ENCODE results near the gene CLK3. TPM values are rescaled to one million over a fixed set of nuclear protein-coding genes. Genes with fewer than 3 reads are reported as not detected.
"Not testable (repeated sequence)": the region's sequence is repeated elsewhere in the genome, so short reads cannot be mapped to it uniquely, and the experiment has no call there.

The CLK3 gene
- total RNA-seq, 1 donor from 2014 or later = 51.4 TPM

DNA sequence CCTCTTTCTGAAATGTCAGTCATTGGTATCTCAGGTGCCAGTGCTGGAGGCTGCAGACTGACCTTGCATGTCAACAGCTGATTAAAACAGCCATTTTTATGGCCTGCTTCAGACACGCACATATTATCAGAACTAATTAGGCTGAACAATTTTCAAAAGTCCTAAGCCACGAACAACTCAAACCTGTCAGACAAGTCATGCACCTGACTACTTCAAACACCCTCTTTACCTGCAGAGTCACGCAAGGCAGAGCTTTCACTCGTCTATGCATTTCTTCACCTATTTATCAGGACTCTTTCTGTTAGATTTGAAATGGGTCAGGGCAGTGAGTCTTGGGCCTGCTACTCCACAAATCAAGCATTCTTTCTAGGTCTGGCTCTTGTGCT, 26.7 kb downstream of the CLK3 start:
- no peak for DNase-seq (ENCODE audit: low spot score)

DNA sequence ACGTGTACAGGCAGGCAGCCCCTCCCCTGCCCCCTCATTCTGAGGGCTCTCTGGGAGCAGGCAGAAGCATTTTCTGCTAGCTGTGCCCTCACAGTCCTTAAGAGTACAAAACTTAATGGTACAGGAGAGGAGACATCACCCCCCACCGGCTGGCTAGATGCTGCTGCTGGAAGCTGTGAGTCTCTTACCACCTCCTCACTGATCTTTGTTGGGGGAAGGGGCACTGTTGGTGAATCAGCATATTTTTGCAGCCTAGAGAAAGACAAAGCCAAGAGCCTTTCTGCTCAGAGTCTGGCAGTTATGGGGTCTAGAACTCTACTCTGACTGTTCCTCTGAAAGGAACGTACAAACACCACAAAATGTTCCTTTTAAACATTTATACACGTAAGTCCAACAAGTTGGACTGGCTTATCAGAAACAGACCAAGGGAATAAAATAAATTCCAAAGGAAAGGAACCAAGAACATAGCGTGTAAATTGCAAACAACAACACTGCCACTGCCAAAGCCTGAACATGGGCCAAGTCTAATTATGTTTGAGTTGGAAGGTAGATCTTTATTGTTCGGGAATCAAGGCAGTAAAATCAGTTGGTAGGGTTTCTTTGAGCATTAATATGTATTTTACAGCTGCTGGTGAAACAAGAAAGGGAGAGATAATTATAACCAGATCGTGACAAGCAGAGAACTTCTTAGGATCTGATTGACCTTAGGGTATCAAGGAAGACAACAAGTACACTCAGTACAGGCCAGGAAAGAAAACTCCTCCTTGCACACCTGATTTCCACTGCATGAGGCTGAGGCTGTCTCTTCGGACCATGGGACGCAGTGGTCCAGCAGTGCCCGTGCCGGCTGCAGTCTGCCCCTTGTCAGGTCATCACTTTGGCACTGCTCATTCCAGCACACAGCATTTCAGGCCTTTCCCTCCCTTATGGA, 27.4 kb downstream of the CLK3 start:
- DNase-seq (ENCODE audit: low spot score) = no peak

DNA sequence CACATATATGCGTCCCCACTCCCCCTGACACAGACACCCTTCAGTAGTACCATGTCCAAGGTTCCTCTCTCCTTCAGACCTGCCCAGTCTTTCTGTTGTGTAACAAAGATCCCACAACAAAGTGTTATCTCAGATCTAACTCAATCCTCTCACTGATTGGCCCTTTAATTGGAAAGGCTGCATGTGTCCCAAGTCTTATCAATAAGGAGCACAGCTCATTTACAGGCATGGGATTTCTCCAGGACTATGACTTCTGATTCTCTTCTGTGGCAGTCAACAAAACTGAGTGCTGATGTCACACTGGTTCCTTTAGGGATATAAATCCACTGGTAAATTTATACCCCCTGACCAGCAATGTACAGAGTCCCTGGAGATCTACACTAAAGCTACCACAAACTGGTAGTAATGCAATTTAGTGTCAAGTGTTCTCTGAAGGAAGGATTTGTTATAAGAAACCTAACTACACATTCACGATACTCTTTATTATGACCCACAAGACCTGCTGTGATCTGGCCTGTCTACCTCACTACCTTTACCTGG, 28.1 kb downstream of the CLK3 start:
- DNase-seq (ENCODE audit: low spot score) = no peak

DNA sequence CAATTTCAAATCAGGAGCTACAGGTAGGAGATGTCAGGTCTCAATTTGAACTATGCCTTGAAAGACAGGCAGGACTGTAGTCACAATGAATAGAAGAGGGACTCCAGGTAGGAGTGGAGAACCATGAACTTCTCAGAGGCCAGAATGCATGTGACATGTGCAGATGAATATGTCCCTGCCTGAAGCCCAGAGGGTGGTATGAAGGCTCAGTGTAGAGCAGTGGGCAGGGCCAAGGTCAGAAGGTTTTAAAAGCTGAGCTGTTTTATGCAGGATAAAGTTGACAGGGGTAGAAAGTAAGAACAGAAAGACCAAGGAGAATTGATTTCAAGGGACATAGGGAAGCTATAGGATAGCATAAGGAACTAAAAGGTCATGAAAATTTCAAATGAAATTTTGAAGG, 30.8 kb downstream of the CLK3 start:
- DNase-seq (ENCODE audit: low spot score) = no peak

DNA sequence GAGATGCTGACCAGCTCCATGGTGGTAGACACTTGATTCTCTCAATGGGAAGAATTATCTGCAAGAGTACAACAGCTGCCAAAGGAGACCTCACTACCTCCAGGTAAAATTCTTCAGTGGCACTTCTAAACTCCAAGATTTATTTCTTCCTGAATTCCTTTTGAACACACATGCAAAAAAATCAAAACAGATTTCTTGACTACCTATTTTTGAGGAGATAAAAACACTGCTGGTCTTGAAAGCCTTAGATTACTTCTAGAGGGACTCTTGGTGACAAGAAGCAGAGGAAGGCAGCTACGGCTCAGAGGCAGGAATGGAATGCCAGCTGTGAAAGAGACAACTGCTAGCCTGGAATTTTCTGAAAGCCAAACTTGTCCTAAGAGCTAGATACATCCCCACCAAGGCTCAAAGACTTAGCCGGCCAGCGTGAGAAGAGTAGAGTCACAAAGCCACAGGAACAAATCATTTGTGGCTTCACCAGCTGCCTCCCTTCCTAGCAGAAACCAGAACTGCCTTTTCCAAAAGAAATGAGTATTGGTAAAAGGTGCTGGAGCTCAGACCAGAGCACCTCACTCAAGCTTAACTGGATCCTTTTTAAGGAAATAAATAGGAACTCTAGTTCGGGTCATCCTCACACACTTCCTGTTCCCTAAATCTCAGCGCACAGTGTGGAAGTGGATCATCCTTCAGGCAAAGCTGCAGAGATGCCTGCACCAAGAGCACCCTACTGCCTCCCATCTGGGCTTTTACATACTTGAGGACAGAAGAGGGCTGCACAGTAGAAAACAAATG, 32.6 kb downstream of the CLK3 start:
- DNase-seq (ENCODE audit: low spot score) = no peak

DNA sequence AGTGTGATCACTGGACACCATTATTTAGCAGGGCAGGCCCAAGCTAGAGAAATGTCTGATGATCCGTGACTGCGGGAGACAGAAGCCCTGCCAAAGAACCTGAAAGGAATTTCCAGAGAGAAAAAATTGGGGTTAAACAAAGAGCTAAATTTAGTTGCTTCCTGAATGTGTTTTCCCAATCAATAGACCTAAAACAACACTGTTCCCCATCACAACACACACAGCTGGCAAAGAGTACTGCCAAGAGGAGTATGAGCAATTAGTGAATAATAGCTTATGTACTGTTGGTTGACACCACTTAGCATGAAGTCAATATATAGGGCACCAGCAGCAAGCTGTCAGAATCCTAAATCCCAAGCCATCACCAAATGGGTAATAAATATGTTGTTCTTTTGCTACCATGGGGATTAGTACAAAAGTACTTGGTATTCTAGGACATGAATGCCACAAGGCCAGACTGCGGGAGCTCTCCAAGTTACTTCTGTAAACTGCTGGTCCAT, 35.7 kb downstream of the CLK3 start:
- DNase-seq (ENCODE audit: low spot score) = no peak

DNA sequence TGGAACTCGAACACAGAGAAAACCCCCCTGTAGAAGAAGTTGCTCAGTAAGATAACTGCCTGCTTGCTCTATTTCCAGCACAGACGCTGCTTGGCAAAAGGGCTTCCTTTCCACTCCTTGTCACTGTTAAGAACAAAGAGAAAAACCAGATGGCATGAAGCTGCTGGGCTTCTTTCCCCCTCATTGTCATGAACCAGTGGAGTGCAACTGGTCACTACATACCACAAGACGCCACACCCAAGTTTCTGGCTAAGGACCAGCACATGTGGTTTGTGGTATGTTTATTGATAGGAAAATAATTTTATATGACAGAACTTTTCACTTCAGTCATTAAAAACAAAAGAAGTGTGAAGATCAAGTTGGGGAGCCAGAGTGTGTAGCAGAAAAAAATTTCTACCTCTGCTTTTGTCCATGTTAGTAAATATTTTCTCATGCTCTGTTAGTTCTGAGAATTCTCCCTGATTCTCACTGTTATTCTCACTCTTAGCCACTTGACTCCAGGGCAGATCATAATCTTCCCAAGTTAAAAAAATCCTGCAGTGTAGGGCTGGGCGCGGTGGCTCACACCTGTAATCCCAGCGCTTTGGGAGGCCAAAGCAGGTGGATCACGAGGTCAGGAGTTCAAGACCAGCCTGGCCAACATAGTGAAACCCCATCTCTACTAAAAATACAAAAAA, 37.9 kb downstream of the CLK3 start:
- DNase-seq (ENCODE audit: low spot score) = no peak

DNA sequence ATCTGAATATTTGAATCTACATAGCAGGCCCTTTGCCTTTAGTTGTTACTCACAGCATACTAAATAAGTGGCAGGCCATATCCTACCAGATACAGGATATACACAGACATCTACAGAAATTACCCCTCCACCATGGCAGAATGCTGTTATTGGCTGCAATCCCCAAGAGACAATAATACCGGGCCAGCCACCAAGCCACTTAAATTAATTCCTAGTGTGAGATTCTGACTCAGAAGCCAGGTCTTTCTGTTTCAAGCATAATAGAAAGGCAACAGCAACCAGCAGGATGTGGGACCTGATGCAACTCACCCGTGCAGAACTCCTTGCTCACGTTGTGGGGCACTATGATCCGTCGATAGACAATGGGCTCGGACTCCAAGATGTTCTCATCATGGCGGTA, 39.8 kb downstream of the CLK3 start:
- DNase-seq (ENCODE audit: low spot score) = no peak

DNA sequence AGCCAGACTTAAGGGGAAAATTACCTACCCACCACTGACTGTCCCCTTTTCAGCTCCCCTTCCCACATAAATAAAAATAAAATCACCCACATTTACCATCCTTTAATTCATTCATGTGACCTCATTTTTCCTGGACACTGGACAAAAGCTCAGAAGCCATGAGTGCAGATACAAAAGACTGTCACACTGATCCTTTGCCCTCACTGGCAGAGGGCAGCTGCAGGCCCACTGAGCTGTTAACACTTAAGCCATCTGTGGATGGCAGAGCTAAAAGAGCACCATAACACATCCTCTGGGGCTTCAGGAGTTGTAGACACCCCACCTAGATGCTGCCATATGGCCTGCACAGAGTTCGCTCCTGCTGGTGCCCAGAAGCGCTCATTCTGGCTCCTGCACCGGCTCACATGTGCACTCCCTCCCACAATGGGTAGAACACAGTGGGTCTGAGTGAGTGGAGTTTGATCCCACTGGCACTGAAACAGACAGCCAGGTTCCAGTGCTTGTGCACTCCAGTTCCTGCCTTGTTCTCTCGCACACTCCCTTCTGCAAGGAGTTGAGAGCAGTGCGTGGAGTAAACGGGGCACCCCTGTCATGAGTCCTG, 41.4 kb downstream of the CLK3 start:
- DNase-seq (ENCODE audit: low spot score) = no peak

DNA sequence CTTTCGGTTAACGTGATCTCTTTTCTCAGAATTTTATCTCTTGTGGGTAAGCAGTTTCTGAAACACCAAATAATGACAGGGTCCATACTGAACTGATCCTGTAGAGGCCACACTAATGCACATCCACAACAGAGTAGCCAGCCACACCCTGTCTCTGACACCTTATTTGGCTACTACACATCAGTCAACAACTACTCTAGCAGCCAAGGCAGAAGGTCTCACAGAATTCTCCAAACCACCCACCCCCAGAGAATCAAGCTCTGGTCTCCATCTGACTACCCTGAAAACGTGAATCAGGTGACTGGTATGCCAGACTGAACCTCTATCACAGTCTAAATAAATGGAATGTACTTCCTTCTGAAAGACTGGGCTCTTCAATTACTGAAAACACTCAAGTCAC, 42.2 kb downstream of the CLK3 start:
- no peak for DNase-seq (ENCODE audit: low spot score)

DNA sequence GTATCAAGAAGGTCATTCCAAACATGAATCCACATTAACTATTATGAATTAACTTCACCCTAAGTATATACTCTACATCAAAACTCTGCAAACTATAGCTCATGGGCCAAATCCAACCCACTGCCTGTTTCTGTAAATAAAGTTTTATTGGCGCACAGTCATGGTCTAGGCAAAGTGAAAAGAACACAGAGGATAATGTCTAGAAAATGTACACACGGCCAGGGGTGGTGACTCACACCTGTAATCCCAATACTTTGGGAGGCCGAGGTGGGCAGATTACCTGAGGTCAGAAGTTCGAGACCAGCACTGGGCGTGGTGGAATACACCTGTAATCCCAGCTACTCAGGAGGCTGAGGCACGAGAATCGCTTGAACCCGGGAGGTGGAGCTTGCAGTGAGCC, 45.6 kb downstream of the CLK3 start:
- DNase-seq (ENCODE audit: low spot score) = not testable (repeated sequence)

DNA sequence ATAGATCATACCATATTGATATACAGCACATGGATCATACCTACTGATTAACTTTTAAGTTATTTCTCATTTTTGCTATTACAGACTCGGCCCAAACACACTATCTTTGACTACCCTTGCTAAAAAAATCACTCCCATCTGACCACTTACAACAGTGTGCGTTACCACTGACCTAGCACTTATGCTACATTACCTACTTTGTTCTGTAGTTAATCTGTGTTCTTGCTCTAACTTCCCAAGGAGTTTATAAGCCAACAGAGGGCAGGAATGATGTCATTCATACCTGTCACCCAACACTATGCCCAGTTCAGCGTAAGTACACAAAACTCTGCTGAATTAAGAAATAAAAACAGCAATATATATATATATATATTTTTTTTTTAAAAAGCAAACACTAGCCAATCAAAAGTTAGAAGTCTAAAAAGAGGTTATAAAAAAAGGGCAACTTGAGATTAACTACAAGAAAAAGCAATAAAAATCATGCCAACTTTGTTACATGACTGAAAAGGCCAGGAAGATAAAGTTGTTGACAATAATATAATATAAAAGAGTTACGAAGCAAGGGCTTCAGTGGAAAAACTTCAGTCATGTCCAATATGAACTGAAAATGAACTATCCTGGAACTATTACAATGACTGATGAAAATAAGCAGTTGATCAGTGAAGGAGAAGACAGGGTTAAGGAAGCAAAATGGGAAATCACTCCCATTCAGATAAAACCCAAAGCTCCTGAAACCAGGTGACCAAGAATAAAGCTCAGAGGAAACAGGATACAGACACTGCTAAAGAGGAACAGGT, 46.6 kb downstream of the CLK3 start:
- no peak for DNase-seq (ENCODE audit: low spot score)

DNA sequence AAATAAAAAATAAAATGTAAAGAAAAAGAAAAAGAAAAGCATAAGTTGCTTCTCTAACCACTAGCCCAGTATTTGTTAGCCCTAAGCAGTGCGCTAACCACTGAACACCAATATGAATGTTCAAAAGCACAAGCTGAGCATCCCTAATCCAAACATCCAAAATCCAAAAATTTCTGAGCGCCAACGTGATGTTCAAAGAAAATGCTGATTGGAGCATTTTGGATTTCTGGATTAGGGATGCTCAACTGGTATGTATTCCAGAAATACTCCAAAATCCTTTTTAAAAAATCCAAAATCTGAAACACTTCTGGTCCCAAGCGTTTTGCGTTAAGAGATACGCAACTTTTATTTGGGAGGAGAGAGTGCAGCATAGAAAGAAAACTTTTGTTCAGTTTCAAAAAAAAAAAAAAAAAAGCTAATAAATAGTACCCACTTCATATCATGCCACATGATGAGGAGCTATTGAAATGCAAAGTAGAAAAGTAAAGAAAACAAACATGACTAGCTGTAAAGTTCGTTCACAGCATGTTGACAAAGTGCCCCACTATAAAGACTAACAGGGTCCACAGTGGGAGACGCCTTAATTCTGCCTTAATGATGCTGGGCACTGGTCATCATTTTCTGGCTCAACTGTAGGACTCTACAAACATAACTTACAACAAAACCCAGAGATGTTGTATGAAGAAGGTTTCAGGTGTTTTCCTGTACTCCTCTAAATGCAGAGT, 47.8 kb downstream of the CLK3 start:
- no peak for DNase-seq (ENCODE audit: low spot score)

DNA sequence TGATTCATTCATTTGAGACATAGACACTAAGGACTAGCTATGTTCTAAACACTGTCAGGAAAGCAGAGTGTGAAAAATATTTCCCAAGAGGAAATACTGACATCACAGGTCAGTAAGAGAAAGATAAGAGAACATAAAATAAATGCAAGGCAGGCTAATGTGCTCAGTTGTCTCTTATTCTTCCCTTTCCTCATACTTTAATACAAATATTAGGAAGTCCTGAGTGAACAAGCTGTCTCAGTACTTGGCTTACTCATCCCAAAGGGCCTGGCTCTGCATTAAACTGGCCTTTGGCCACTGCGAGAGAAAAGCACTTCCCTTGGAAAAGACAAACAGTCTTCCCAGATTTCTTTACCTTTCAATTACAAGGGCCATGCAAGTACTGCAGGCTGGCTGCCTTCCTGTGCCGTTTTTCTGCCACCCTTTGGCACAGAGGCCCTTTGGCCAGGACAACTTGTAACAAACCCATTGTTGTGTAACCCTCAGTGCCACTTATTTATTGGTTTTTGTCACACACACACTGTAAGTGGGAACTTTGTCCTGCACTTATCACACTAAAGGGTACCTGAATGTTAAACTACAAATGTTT, 48.5 kb downstream of the CLK3 start:
- no peak for DNase-seq (ENCODE audit: low spot score)

DNA sequence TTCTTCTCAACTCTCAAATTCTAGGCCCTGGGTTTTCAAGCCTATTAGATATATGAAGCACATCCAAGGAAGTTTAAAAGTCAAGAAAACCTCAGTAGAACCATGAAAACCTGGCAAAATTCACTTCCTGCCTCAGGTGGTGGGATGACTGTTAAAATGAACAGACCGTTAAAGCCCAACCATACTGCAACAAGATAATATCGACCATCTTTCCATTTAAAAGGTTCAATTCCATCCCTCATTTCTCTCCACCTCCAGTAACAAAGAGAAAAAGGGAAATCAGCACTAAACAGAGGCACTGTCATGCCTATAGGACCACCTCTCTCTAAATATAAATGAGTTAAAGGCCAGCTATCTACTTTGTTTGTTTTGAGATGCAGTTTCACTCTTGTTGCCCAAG, 49.0 kb downstream of the CLK3 start:
- DNase-seq (ENCODE audit: low spot score) = no peak

DNA sequence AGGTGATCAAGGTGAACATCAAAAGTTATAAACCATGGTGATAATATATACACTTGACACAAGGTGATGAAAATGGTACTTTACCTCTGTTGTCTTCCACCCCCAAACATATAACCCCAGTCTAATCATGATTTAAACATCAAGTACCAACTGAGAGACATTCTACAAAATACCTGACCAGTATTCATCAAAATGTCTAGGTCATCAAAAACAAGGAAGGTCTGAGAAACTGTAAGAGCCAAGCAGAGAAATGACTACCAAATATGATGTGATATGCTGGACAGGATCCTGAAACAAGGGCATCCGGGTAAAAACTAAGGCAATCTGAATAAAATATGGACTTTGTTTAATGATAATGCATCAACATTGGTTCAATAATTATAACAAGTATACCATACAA, 52.3 kb downstream of the CLK3 start:
- DNase-seq (ENCODE audit: low spot score) = no peak

DNA sequence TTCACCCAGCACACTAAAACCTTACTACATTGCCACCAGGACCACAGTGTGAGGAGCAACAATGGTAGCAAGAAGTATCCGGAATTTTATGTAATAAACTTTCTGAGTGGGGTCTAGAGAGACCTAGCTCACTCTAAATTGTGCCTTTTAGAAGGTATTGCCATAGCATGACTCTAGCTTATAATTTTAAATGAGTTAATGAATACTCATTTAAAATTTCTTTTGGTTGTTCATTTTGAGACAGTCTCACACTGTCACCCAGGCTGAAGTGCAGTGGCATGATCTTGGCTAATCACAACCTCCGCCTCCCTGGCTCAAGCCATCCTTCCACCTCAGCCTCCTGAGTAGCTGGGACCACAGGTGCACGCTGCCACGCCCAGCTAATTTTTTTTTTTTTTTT, 54.0 kb downstream of the CLK3 start:
- DNase-seq (ENCODE audit: low spot score) = no peak

DNA sequence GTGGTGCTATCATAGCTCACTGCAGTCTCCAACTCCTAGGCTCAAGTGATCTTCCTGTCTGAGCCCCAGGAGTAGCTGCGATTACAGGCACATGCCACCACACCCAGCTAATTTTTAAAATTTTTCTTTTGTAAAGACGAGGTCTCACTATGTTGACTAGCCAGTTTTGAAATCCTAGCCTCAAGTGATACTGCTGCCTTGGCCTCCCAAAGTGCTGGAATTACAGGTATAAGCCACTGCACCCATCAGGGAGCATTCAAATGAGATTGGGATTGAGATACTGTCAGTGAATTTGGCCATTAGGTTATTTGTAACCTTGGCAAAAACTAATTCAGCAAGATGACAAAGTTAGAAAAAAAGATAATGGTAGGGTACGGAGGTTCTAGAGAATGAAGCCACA, 58.5 kb downstream of the CLK3 start:
- DNase-seq (ENCODE audit: low spot score) = no peak

DNA sequence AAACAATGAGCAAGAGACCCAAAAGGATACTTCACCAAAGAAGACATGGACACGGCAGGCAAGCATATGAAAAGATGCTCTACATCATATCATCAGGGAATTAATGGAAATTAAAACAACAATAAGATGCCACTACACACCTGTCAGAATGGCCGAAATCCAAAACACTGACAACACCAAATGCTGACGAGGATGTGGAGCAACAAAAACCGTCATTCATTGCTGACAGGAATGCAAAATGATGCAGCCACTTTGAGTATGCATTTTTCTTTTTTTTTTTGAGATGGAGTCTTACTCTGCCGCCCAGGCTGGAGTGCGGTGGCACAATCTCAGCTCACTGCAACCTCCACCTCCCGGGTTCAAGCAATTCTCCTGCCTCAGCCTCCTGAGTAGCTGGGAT, 61.2 kb downstream of the CLK3 start:
- DNase-seq (ENCODE audit: low spot score) = no peak
